Suprapubic skin (tissue), 4 donors: ENCODE measurements around the gene WFDC1. TPM values are rescaled to one million over a fixed set of nuclear protein-coding genes. Genes with fewer than 3 reads are reported as not detected.

Experiments used
- DNase-seq, 2 donors: peaks; one replicate each; pipeline ENCODE4 v3.0.0-alpha.2; 2019; ENCODE audit warnings: low spot score in 2 of 2
- H3K27ac ChIP-seq: fragments of 200-600 bp; sonication (generic); one replicate; pipeline ENCODE4 v1.5.1; 2019
- H3K27me3 ChIP-seq: fragments of 200-600 bp; sonication (generic); one replicate; pipeline ENCODE4 v1.5.1; 2019
- H3K36me3 ChIP-seq: fragments of 200-600 bp; sonication (generic); one replicate; pipeline ENCODE4 v1.5.1; 2019
- H3K4me1 ChIP-seq: fragments of 200-600 bp; sonication (generic); one replicate; pipeline ENCODE4 v1.5.1; 2019
- H3K4me3 ChIP-seq: fragments of 200-600 bp; sonication (generic); one replicate; pipeline ENCODE4 v1.5.1; 2019; ENCODE audit warnings: mild to moderate bottlenecking
- H3K9me3 ChIP-seq: fragments of 200-600 bp; sonication (generic); one replicate; pipeline ENCODE4 v1.5.1; 2019
- EP300 ChIP-seq: sonication (generic); formaldehyde crosslinking; IDR thresholded peaks from one replicate; pipeline ENCODE4 v1.6.1; 2017; ENCODE audit warnings: antibody characterized with exemption
- POLR2A ChIP-seq, 2 donors: fragments of 450-650 bp; IDR thresholded peaks; one replicate each; pipeline ENCODE4 v1.6.1; 2017; ENCODE audit warnings: antibody characterized with exemption in 2 of 2, mild to moderate bottlenecking in 2 of 2, moderate library complexity in 2 of 2
- POLR2AphosphoS5 ChIP-seq, 3 donors: sonication (generic); formaldehyde crosslinking; IDR thresholded peaks; one replicate each; pipeline ENCODE4 v1.6.1; 2017; ENCODE audit warnings: antibody characterized with exemption in 3 of 3
- WGBS: methylation state at CpG from one replicate; pipeline ENCODE4 v1.1.5; 2018; 5-methylcytosine and 5-hydroxymethylcytosine counted together
- total RNA-seq, 4 donors: library from RNA; depleted of rRNA; stranded (reverse); fragments of >200 nt; gene quantifications; one replicate each; pipeline ENCODE4 v1.1.0, GENCODE V29; 2016
- TF ChIP-seq, protein P1 (sequence below), 2 donors: fragments of 200-600 bp in 1 of 2; fragments of 450-650 bp in 1 of 2; sonication (generic) in 1 of 2; IDR thresholded peaks; one replicate each; pipeline ENCODE4 v1.5.1; 2016 to 2019; ENCODE audit warnings: antibody characterized with exemption in 2 of 2, mild to moderate bottlenecking in 1 of 2, moderate library complexity in 1 of 2

Gene WFDC1
- total RNA-seq, 4 donors from 2014 or later: 0.49 to 1.4 (median 1.3) TPM; not detected in 1

- Histone ChIP-seq H3K36me3 (no peaks in the 10 kb centered on the region), H3K4me3 (no peak overlapping the region), H3K27ac (no peak overlapping the region), H3K27me3 (no peaks in the 10 kb centered on the region), H3K4me1 (no peaks in the 10 kb centered on the region), H3K9me3 (no peaks in the 10 kb centered on the region)
- DNase-seq: no peak
- TF ChIP-seq POLR2AphosphoS5 (IDR thresholded peaks at IDR 0.05) (no peak), EP300 (no peak), POLR2A (IDR thresholded peaks at IDR 0.05) (no peak)
- TF ChIP-seq, protein P1, sequence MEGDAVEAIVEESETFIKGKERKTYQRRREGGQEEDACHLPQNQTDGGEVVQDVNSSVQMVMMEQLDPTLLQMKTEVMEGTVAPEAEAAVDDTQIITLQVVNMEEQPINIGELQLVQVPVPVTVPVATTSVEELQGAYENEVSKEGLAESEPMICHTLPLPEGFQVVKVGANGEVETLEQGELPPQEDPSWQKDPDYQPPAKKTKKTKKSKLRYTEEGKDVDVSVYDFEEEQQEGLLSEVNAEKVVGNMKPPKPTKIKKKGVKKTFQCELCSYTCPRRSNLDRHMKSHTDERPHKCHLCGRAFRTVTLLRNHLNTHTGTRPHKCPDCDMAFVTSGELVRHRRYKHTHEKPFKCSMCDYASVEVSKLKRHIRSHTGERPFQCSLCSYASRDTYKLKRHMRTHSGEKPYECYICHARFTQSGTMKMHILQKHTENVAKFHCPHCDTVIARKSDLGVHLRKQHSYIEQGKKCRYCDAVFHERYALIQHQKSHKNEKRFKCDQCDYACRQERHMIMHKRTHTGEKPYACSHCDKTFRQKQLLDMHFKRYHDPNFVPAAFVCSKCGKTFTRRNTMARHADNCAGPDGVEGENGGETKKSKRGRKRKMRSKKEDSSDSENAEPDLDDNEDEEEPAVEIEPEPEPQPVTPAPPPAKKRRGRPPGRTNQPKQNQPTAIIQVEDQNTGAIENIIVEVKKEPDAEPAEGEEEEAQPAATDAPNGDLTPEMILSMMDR (IDR thresholded peaks at IDR 0.05): no peak
- WGBS: 69% methylated on average over 13 of the region's 13 CpGs
Observed at GRCh38 chr16:84327926-84328505, 33.3 kb downstream of the WFDC1 start.

GRCh38 chr16:84329016-84329415, 34.3 kb downstream of the WFDC1 start:
- DNase-seq: no peak
- H3K36me3 ChIP-seq: no peaks in the 10 kb centered on the region
- no peaks in the 10 kb centered on the region for H3K4me1 ChIP-seq
- H3K9me3 ChIP-seq: no peaks in the 10 kb centered on the region
- H3K27me3 ChIP-seq: no peaks in the 10 kb centered on the region
- TF ChIP-seq, protein P1 (IDR thresholded peaks at IDR 0.05): no peak
- TF ChIP-seq POLR2A (IDR thresholded peaks at IDR 0.05): no peak
- no peak for TF ChIP-seq EP300
- TF ChIP-seq POLR2AphosphoS5 (IDR thresholded peaks at IDR 0.05): no peak
- 89% methylated on average over 8 of the region's 8 CpGs for WGBS
- H3K4me3 ChIP-seq: no peak overlapping the region
- no peak overlapping the region for H3K27ac ChIP-seq

- DNase-seq: no peak
- H3K9me3 ChIP-seq: no peaks in the 10 kb centered on the region
- 82% methylated on average over 10 of the region's 18 CpGs for WGBS
- no peaks in the 10 kb centered on the region for H3K36me3 ChIP-seq
- H3K27ac ChIP-seq: no peak overlapping the region
- TF ChIP-seq POLR2A (IDR thresholded peaks at IDR 0.05) (no peak), POLR2AphosphoS5 (IDR thresholded peaks at IDR 0.05) (no peak), EP300 (no peak)
- TF ChIP-seq, protein P1 (IDR thresholded peaks at IDR 0.05): no peak
- no peak overlapping the region for H3K4me3 ChIP-seq
- no peaks in the 10 kb centered on the region for H3K4me1 ChIP-seq
- no peaks in the 10 kb centered on the region for H3K27me3 ChIP-seq
Observed at GRCh38 chr16:84329843-84330684, 35.4 kb downstream of the WFDC1 start.

- Histone ChIP-seq H3K27ac (no peak overlapping the region), H3K4me3 (no peak overlapping the region), H3K9me3 (no peaks in the 10 kb centered on the region), H3K4me1 (no peaks in the 10 kb centered on the region), H3K36me3 (no peaks in the 10 kb centered on the region), H3K27me3 (no peaks in the 10 kb centered on the region)
- no peak for TF ChIP-seq EP300
- TF ChIP-seq, protein P1 (IDR thresholded peaks at IDR 0.05): no peak
- no peak for TF ChIP-seq POLR2A (IDR thresholded peaks at IDR 0.05)
- TF ChIP-seq POLR2AphosphoS5 (IDR thresholded peaks at IDR 0.05): no peak
- no peak for DNase-seq
- WGBS: no CpG with 5 or more reads among the region's 5 CpGs
Observed at GRCh38 chr16:84330685-84331050, 36.0 kb downstream of the WFDC1 start.

DNA sequence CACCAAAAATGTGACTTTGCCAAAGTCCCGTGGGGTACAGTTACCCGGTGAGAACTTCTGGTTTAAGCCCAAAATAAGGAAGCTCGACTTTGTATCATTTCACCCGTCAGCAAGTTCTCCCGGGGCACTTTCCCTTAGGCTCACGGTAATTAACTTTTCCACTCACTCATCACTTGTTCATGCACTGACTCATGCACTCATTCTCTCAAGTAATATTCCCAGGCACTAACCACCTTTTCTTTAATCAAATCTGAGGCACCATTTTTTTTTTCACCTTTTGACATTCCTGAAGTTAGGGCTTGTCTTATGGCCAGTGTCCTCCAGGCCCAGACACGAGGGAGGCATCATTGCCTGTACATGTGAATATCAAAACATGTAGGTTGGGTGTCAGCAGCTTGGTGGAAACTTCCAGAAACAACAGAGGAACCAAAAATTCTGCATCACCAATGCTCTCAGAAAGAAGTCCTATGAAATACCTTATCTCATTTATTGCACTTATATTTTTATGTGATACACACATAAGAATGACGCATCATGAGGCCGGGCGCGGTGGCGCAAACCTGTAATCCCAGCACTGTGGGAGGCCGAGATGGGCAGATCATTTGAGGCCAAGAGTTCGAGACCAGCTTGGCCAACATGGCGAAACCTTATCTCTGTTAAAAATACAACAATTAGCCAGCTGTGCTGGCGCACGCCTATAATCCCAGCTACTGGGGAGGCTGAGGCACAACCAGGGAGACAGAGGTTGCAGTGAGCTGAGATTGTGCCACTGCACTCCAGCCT, 37.5 kb downstream of the WFDC1 start:
- H3K4me1 ChIP-seq: no peaks in the 10 kb centered on the region
- no peaks in the 10 kb centered on the region for H3K9me3 ChIP-seq
- TF ChIP-seq, protein P1 (IDR thresholded peaks at IDR 0.05): no peak
- TF ChIP-seq EP300 (no peak), POLR2AphosphoS5 (IDR thresholded peaks at IDR 0.05) (no peak), POLR2A (IDR thresholded peaks at IDR 0.05) (no peak)
- 79% methylated on average over 17 of the region's 17 CpGs for WGBS
- no peaks in the 10 kb centered on the region for H3K36me3 ChIP-seq
- H3K27ac ChIP-seq: no peak overlapping the region
- H3K27me3 ChIP-seq: no peaks in the 10 kb centered on the region
- DNase-seq: no peak
- H3K4me3 ChIP-seq: no peak overlapping the region
